ENCODE results near the gene NCOR2.

- TF ChIP-seq POLR2A (IDR thresholded peaks at IDR 0.05) (peak; percentile 29 to 72), CTCF (IDR thresholded peaks at IDR 0.05) (no peak)
Measured at GRCh38 chr12:124566161-124566996, 1.0 kb downstream of the NCOR2 start.
